Endothelial cell of umbilical vein (primary cell): ENCODE measurements around the gene COMP. TPM values are rescaled to one million over a fixed set of nuclear protein-coding genes. Genes with fewer than 3 reads are reported as not detected.

Source experiments
- BruUV-seq: library from RNA; stranded (reverse); fragments of 400-500 nt; replicated peaks from 2 replicates; lab custom pipeline; 2021; lab: Mats Ljungman, UMichigan
- CTCF ChIA-PET: fragments of 300-600, 350-600 bp; sonication (Branson Sonifier 250); formaldehyde crosslinking; loops from one replicate; lab custom pipeline; 2021; ENCODE audit warnings: antibody characterized with exemption, inconsistent platforms; lab: Charles Lee
- POLR2A ChIA-PET: fragments of 300-600, 350-600 bp; sonication (Branson Sonifier 250); formaldehyde crosslinking; loops from one replicate; lab custom pipeline; 2021; ENCODE audit warnings: antibody characterized with exemption, inconsistent platforms; lab: Charles Lee
- DNase-seq: peaks from one replicate; pipeline ENCODE4 v3.0.0-alpha.2; 2011; ENCODE audit warnings: low read depth, low spot score
- FAIRE-seq: peaks from 2 replicates; lab custom pipeline; 2011; peaks lifted over from hg19 to GRCh38; lab: Jason Lieb, UNC
- H2AFZ ChIP-seq: 2 replicates; pipeline ENCODE4 v1.6.0; 2012; ENCODE audit warnings: low read depth, low read length, control low read depth, inconsistent platforms
- H3K27ac ChIP-seq: 2 replicates; pipeline ENCODE4 v1.5.1; 2011; ENCODE audit warnings: low read depth, mild to moderate bottlenecking, control low read depth, low read length, moderate library complexity; ENCODE audit not compliant: insufficient read depth
- H3K27me3 ChIP-seq, 2 experiments: 2 replicates each; pipeline versions ENCODE4 v1.6.0 to v1.6.1; 2011; ENCODE audit warnings: low read length in 2 of 2, mixed read lengths in 1 of 2; ENCODE audit not compliant: control insufficient read depth in 2 of 2, insufficient read depth in 2 of 2
- H3K36me3 ChIP-seq, 2 experiments: 2 replicates in 1 of 2; 3 replicates in 1 of 2; pipeline ENCODE4 v1.5.1; 2011; ENCODE audit warnings: low read length in 2 of 2, mild to moderate bottlenecking in 1 of 2, moderate library complexity in 1 of 2; ENCODE audit not compliant: control insufficient read depth in 2 of 2, insufficient read depth in 2 of 2; ENCODE audit errors: extremely low read depth in 1 of 2
- H3K4me1 ChIP-seq: 3 replicates; pipeline ENCODE4 v1.5.1; 2011; ENCODE audit warnings: mild to moderate bottlenecking, low read length; ENCODE audit not compliant: control insufficient read depth, insufficient read depth; ENCODE audit errors: extremely low read depth
- H3K4me2 ChIP-seq: 2 replicates; pipeline ENCODE4 v1.6.1; 2011; ENCODE audit warnings: low read length, control low read depth, mixed read lengths; ENCODE audit not compliant: insufficient read depth
- H3K4me3 ChIP-seq, 3 experiments: fragments of 200-600 bp in 1 of 3; sonication (generic), shearing (Covaris generic) in 1 of 3; replicated peaks in 1 of 3; 2 replicates each; pipeline ENCODE4 v1.5.1; 2011 to 2016; ENCODE audit warnings: control low read depth in 3 of 3, low read length in 3 of 3, mild to moderate bottlenecking in 2 of 3, inconsistent platforms in 1 of 3, low read depth in 1 of 3, moderate library complexity in 1 of 3; ENCODE audit not compliant: insufficient read depth in 1 of 3
- H3K79me2 ChIP-seq: 2 replicates; pipeline ENCODE4 v1.6.0; 2012; ENCODE audit warnings: low read length, inconsistent platforms; ENCODE audit not compliant: control insufficient read depth, insufficient read depth
- H3K9ac ChIP-seq: replicated peaks from 2 replicates; pipeline ENCODE3; 2011; ENCODE audit warnings: low read length, control low read depth; ENCODE audit not compliant: insufficient read depth; ENCODE audit errors: extremely low read depth
- H3K9me1 ChIP-seq: replicated peaks from 3 replicates; pipeline ENCODE4 v1.6.0; 2011; ENCODE audit warnings: mild to moderate bottlenecking, low read length; ENCODE audit not compliant: control insufficient read depth, insufficient read depth; ENCODE audit errors: extremely low read depth
- H3K9me3 ChIP-seq: replicated peaks from 2 replicates; pipeline ENCODE4 v1.5.1; 2012; ENCODE audit warnings: low read length, inconsistent platforms; ENCODE audit not compliant: control insufficient read depth, insufficient read depth
- H4K20me1 ChIP-seq: replicated peaks from 2 replicates; pipeline ENCODE3; 2011; ENCODE audit warnings: mild to moderate bottlenecking, low read length; ENCODE audit not compliant: control insufficient read depth, insufficient read depth; ENCODE audit errors: extremely low read depth
- CTCF ChIP-seq, 2 donors: IDR thresholded peaks; 1 replicate in 1 of 2; 2 replicates in 1 of 2; pipeline ENCODE4 v1.5.1; 2011; ENCODE audit warnings: low read length in 2 of 2, mild to moderate bottlenecking in 2 of 2, moderate library complexity in 2 of 2, control low read depth in 1 of 2, inconsistent platforms in 1 of 2, low read depth in 1 of 2; ENCODE audit not compliant: insufficient read depth in 1 of 2; ENCODE audit errors: extremely low read depth in 1 of 2
- EZH2 ChIP-seq: IDR thresholded peaks from 2 replicates; pipeline ENCODE4 v1.6.1; 2012; ENCODE audit warnings: borderline replicate concordance, low read depth, mild to moderate bottlenecking, moderate library complexity, low read length, inconsistent platforms; ENCODE audit not compliant: severe bottlenecking
- FOS ChIP-seq: IDR thresholded peaks from 2 replicates; pipeline ENCODE4 v1.6.1; 2011; ENCODE audit warnings: mild to moderate bottlenecking, low read length, moderate library complexity, borderline replicate concordance; ENCODE audit not compliant: insufficient read depth
- GATA2 ChIP-seq: IDR thresholded peaks from 2 replicates; pipeline ENCODE4 v1.7.0; 2011; ENCODE audit warnings: low read depth, mild to moderate bottlenecking, moderate library complexity, mixed read lengths, low read length; ENCODE audit not compliant: insufficient read length, insufficient read depth
- JUN ChIP-seq: IDR thresholded peaks from 2 replicates; pipeline ENCODE4 v1.6.1; 2011; ENCODE audit warnings: borderline replicate concordance, low read depth; ENCODE audit not compliant: insufficient read length, insufficient read depth
- MAX ChIP-seq: IDR thresholded peaks from 2 replicates; pipeline ENCODE4 v1.6.1; 2011; ENCODE audit not compliant: insufficient read depth, insufficient read length
- MYC ChIP-seq: IDR thresholded peaks from one replicate; pipeline ENCODE4 v1.6.1; 2011; ENCODE audit warnings: mild to moderate bottlenecking, low read depth, low read length
- POLR2A ChIP-seq: IDR thresholded peaks from 2 replicates; pipeline ENCODE4 v1.6.1; 2012; ENCODE audit warnings: low read depth, mild to moderate bottlenecking, control low read depth, low read length
- POLR2AphosphoS5 ChIP-seq: IDR thresholded peaks from 2 replicates; pipeline ENCODE4 v1.6.1; 2012; ENCODE audit warnings: low read depth, mild to moderate bottlenecking, control low read depth, low read length, moderate library complexity; ENCODE audit not compliant: insufficient read depth
- dilution Hi-C: fragments of 300-500 bp; cut with MboI; formaldehyde crosslinking; loops from one replicate; pipeline ENCODE4 v1.15.0; 2019; ENCODE audit warnings: low sequenced_read_pairs; ENCODE audit not compliant: extremely low pct_ligation_motif_present
- intact Hi-C: fragments of 100-400 bp; cut with micrococcal nuclease; formaldehyde crosslinking; loops from one replicate; pipeline ENCODE4 v1.10.0; 2022
- polyA plus RNA-seq, 4 experiments: library from polyadenylated mRNA; depleted of rRNA in 3 of 4; stranded (reverse) in 3 of 4; unstranded in 1 of 4; fragments of >200 nt; gene quantifications; 2 replicates each; pipeline versions ENCODE4 v1.2.1 to v1.2.3, GENCODE V29; 2011 to 2012; ENCODE audit warnings: missing spikeins in 1 of 4
- total RNA-seq: library from RNA; stranded (reverse); gene quantifications from 2 replicates; pipeline ENCODE4 v1.2.3, GENCODE V29; 2021

COMP gene
- total and polyA plus RNA-seq, 2 donors (not counting 3 experiments of a cell fraction or from before 2014, with no cell fraction given) = not detected

DNA sequence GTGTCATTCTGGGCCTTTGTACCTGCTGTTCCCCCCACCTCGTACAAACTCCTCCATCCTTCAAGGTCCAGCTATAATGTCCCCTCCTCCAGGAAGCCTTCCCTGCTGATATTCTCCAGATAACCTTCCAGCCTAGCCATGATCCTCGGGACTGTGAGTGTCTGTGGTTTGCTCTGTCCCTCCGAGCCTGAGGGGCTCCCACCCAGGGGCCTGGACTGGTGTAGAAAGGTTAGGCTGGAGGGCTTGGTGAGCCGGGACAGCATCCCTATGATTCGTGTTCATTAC is 2.9 kb upstream of the COMP start:
- Histone ChIP-seq H3K4me3 (no peak overlapping the region), H3K4me2 (no peak overlapping the region), H3K9me1 (no peaks in the 10 kb centered on the region), H3K9ac (no peak overlapping the region), H3K27me3 (peaks cover 36 to 41% of the 10 kb centered on the region in 2 experiments), H3K79me2 (no peaks in the 10 kb centered on the region), H2AFZ (no peak overlapping the region), H4K20me1 (no peaks in the 10 kb centered on the region), H3K36me3 (no peaks in the 10 kb centered on the region), H3K27ac (no peak overlapping the region), H3K9me3 (no peaks in the 10 kb centered on the region), H3K4me1 (no peaks in the 10 kb centered on the region)
- dilution Hi-C loops = no loop called here
- CTCF ChIA-PET = interaction anchor here (1.6 kb wide), 1 partner anchor 18 kb away, joined by 3 read pairs; no protein-coding TSS in a partner anchor
- intact Hi-C loops = no loop called here
- POLR2A ChIA-PET = no interaction called here
- DNase-seq (no peak), FAIRE-seq (no peak)
- TF ChIP-seq JUN (no peak), POLR2A (no peak), GATA2 (no peak), MAX (no peak), POLR2AphosphoS5 (no peak), MYC (no peak), CTCF (IDR thresholded peaks at IDR 0.05; ENCODE audit: extremely low read depth in 1 of 2, insufficient read depth in 1 of 2, low read depth in 1 of 2, low read length in 2 of 2) (no peak), FOS (no peak), EZH2 (no peak)
- no TSS peak for BruUV-seq
